Measurements from ENCODE around the gene STXBP6.

DNA sequence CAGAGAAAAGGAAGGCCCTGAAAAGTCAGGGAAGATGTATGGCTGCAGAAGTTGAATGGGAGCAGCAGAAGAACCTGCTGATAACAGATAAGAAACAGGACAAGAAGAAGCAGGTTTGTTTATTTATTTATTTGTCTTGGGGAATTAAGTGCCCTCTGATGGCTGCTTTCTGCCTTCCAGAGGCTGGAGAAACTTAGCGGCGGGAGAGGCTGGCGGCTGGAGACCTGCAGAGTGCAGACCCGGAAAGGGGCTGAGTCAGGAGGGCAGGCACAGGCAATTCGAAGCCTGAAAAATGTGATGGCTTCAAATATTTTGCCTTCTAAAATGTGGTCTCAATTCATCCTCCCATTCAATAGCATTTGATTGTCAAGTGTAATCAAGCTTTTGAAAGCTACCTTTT, 247.7 kb downstream of the STXBP6 start:
- no peak for TF ChIP-seq EP300 (IDR thresholded peaks at IDR 0.05)
- TF ChIP-seq, protein P1, sequence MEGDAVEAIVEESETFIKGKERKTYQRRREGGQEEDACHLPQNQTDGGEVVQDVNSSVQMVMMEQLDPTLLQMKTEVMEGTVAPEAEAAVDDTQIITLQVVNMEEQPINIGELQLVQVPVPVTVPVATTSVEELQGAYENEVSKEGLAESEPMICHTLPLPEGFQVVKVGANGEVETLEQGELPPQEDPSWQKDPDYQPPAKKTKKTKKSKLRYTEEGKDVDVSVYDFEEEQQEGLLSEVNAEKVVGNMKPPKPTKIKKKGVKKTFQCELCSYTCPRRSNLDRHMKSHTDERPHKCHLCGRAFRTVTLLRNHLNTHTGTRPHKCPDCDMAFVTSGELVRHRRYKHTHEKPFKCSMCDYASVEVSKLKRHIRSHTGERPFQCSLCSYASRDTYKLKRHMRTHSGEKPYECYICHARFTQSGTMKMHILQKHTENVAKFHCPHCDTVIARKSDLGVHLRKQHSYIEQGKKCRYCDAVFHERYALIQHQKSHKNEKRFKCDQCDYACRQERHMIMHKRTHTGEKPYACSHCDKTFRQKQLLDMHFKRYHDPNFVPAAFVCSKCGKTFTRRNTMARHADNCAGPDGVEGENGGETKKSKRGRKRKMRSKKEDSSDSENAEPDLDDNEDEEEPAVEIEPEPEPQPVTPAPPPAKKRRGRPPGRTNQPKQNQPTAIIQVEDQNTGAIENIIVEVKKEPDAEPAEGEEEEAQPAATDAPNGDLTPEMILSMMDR (IDR thresholded peaks at IDR 0.05) = no peak
- TF ChIP-seq POLR2A (IDR thresholded peaks at IDR 0.05) = no peak
